Activated CD4-positive, alpha-beta T cell treated with anti-CD3 and anti-CD28 coated beads for 36 hours (primary cell): ENCODE results near the gene SLC47A2. TPM values are rescaled to one million over a fixed set of nuclear protein-coding genes. Genes with fewer than 3 reads are reported as not detected.

Experiments used
- ATAC-seq: fragments of 200-7000 bp; cut with Tn5 transposase; one replicate; pipeline ENCODE4 v1.10.0; 2021; ENCODE audit warnings: mild to moderate bottlenecking, moderate library complexity
- CTCF ChIA-PET: fragments of 350-600 bp; sonication (Branson Sonifier 250); formaldehyde crosslinking; loops from one replicate; lab custom pipeline; 2021; ENCODE audit warnings: antibody characterized with exemption; lab: Charles Lee
- POLR2A ChIA-PET: fragments of 350-600 bp; sonication (Branson Sonifier 250); formaldehyde crosslinking; loops from one replicate; lab custom pipeline; 2021; ENCODE audit warnings: antibody characterized with exemption, inconsistent platforms; lab: Charles Lee
- DNase-seq: peaks from one replicate; pipeline ENCODE4 v3.0.0-alpha.2; 2020
- H3K27ac Mint-ChIP-seq: one replicate; pipeline ENCODE4 v1.8.0; 2021; ENCODE audit warnings: mixed read lengths
- H3K27me3 Mint-ChIP-seq: one replicate; pipeline ENCODE4 v1.8.0; 2021; ENCODE audit warnings: mixed read lengths
- H3K36me3 Mint-ChIP-seq: one replicate; pipeline ENCODE4 v1.8.0; 2021; ENCODE audit warnings: low read depth, mixed read lengths
- H3K4me1 Mint-ChIP-seq: one replicate; pipeline ENCODE4 v1.8.0; 2021; ENCODE audit warnings: mixed read lengths
- H3K4me3 Mint-ChIP-seq: one replicate; pipeline ENCODE4 v1.8.0; 2021; ENCODE audit warnings: mild to moderate bottlenecking, moderate library complexity, mixed read lengths
- H3K9me3 Mint-ChIP-seq: one replicate; pipeline ENCODE4 v1.8.0; 2021; ENCODE audit warnings: low read depth, mixed read lengths
- intact Hi-C, 2 experiments: fragments of 100-400 bp; cut with DNase I in 1 of 2; cut with micrococcal nuclease in 1 of 2; formaldehyde crosslinking; loops; one replicate each; pipeline versions ENCODE4 v1.14.2 to v1.15.1; 2022 to 2024; cut with DNase I, micrococcal nuclease
- total RNA-seq, 2 experiments: library from RNA; stranded (reverse); gene quantifications; one replicate each; pipeline ENCODE4 v1.2.3, GENCODE V29; 2021

SLC47A2 gene
- total RNA-seq, 2 experiments from 2014 or later = not detected

- peaks cover 3% of the 10 kb centered on the region for H3K9me3 Mint-ChIP-seq
- no peak overlapping the region for H3K27ac Mint-ChIP-seq
- CTCF ChIA-PET = interaction anchor here (3.1 kb wide), 1 partner anchor 11 kb away, joined by 27 read pairs; no protein-coding TSS in a partner anchor
- peaks cover 34% of the 10 kb centered on the region for H3K36me3 Mint-ChIP-seq
- DNase-seq = no peak
- no peak for ATAC-seq
- intact Hi-C loops = no loop called here
- no peaks in the 10 kb centered on the region for H3K27me3 Mint-ChIP-seq
- POLR2A ChIA-PET = no interaction called here
- no peaks in the 10 kb centered on the region for H3K4me1 Mint-ChIP-seq
- no peak overlapping the region for H3K4me3 Mint-ChIP-seq
Observed at GRCh38 chr17:19656851-19657581, 59.4 kb downstream of the SLC47A2 start.

DNA sequence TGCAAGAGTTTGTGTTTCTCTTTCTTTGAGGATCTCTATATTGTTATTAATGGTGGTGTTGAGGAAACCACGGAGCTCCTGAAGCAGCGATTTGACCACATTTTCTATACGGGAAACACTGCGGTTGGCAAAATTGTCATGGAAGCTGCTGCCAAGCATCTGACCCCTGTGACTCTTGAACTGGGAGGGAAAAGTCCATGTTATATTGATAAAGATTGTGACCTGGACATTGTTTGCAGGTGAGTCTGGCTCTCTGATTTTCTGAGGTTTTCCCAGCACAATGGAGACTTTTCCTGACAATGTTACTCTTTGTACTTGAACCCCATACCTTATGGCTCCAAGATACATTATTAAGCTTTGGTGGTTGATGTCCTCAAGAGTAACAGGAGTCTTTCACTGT, 60.0 kb downstream of the SLC47A2 start:
- ChIA-PET POLR2A (no interaction called here), CTCF (interaction anchor here (3.1 kb wide), 1 partner anchor 10 kb away, joined by 27 read pairs; no protein-coding TSS in a partner anchor)
- no peaks in the 10 kb centered on the region for H3K27me3 Mint-ChIP-seq
- no peaks in the 10 kb centered on the region for H3K4me1 Mint-ChIP-seq
- intact Hi-C loops = no loop called here
- peaks cover 35% of the 10 kb centered on the region for H3K36me3 Mint-ChIP-seq
- ATAC-seq (no peak), DNase-seq (no peak)
- H3K27ac Mint-ChIP-seq = no peak overlapping the region
- H3K4me3 Mint-ChIP-seq = no peak overlapping the region
- peaks cover 3% of the 10 kb centered on the region for H3K9me3 Mint-ChIP-seq

DNA sequence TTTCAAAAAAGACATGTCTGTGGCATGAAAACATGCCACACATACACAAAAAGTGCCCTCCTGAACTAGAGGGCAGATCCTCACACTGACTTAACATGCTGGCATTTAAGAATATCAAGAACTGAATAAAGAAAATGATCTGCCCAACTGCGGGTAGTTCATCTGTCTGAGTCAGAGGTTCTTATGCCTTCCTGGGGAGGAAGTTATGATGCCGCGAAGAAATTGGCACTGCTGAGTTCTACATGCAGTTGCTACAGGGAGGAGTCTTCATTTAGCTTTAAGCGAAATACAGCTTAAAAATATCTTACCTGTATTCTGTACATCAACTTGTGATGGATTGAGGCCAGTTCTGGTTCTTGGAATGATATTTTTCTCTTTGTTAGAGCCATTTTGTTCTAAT, 61.5 kb downstream of the SLC47A2 start:
- intact Hi-C loops = no loop called here
- no peaks in the 10 kb centered on the region for H3K27me3 Mint-ChIP-seq
- H3K27ac Mint-ChIP-seq = no peak overlapping the region
- peaks cover 3% of the 10 kb centered on the region for H3K9me3 Mint-ChIP-seq
- ChIA-PET CTCF (interaction anchor here (0.5 to 3.1 kb wide), 6 partner anchors 9 to 323 kb away, joined by 3 to 27 read pairs (median 4); partner anchors contain the start of gene B9D1), POLR2A (interaction anchor here (0.6 kb wide), 1 partner anchor 8 kb away, joined by 3 read pairs; no protein-coding TSS in a partner anchor)
- peaks cover 10% of the 10 kb centered on the region for H3K4me1 Mint-ChIP-seq
- ATAC-seq (no peak), DNase-seq (no peak)
- H3K36me3 Mint-ChIP-seq = peaks cover 33% of the 10 kb centered on the region
- H3K4me3 Mint-ChIP-seq = no peak overlapping the region

- Mint-ChIP-seq H3K27ac (no peak overlapping the region), H3K36me3 (peaks cover 31% of the 10 kb centered on the region), H3K4me3 (no peak overlapping the region), H3K4me1 (peaks cover 15% of the 10 kb centered on the region), H3K27me3 (no peaks in the 10 kb centered on the region), H3K9me3 (peaks cover 3% of the 10 kb centered on the region)
- intact Hi-C loops = no loop called here
- CTCF ChIA-PET = interaction anchor here (0.5 to 3.1 kb wide), 4 partner anchors 8 to 323 kb away, joined by 3 to 27 read pairs (median 4); partner anchors contain the start of gene B9D1
- DNase-seq = no peak
- ATAC-seq = no peak
- POLR2A ChIA-PET = no interaction called here
Observed at GRCh38 chr17:19654342-19654886, 62.0 kb downstream of the SLC47A2 start.

- Mint-ChIP-seq H3K27me3 (no peaks in the 10 kb centered on the region), H3K27ac (no peak overlapping the region), H3K9me3 (peaks cover 3% of the 10 kb centered on the region), H3K4me3 (no peak overlapping the region), H3K36me3 (peaks cover 26% of the 10 kb centered on the region), H3K4me1 (peaks cover 23% of the 10 kb centered on the region)
- ATAC-seq (no peak), DNase-seq (no peak)
- intact Hi-C loops = no loop called here
- ChIA-PET CTCF (no interaction called here), POLR2A (no interaction called here)
Observed at GRCh38 chr17:19652595-19652994, 63.8 kb downstream of the SLC47A2 start.

GRCh38 chr17:19651451-19652238, 64.7 kb downstream of the SLC47A2 start:
- H3K4me1 Mint-ChIP-seq = peaks cover 33% of the 10 kb centered on the region
- CTCF ChIA-PET = interaction anchor here (0.8 to 1.1 kb wide), 2 partner anchors 11 to 115 kb away, joined by 3 read pairs; no protein-coding TSS in a partner anchor
- no peak for ATAC-seq

GRCh38 chr17:19650826-19651225, 65.6 kb downstream of the SLC47A2 start:
- peaks cover 3% of the 10 kb centered on the region for H3K9me3 Mint-ChIP-seq
- H3K27me3 Mint-ChIP-seq = peaks cover 1% of the 10 kb centered on the region
- ATAC-seq = no peak
- H3K4me1 Mint-ChIP-seq = peaks cover 37% of the 10 kb centered on the region
- H3K36me3 Mint-ChIP-seq = peaks cover 22% of the 10 kb centered on the region
- DNase-seq = no peak
- ChIA-PET CTCF (no interaction called here), POLR2A (no interaction called here)
- H3K27ac Mint-ChIP-seq = no peak overlapping the region
- no peak overlapping the region for H3K4me3 Mint-ChIP-seq
- intact Hi-C loops = no loop called here

More at GRCh38 chr17:19651451-19652238, 64.7 kb downstream of the SLC47A2 start:
- no peak overlapping the region for H3K27ac Mint-ChIP-seq
- intact Hi-C loops = no loop called here
- H3K4me3 Mint-ChIP-seq = no peak overlapping the region
- POLR2A ChIA-PET = no interaction called here
- no peaks in the 10 kb centered on the region for H3K27me3 Mint-ChIP-seq
- no peak for DNase-seq
- H3K36me3 Mint-ChIP-seq = peaks cover 26% of the 10 kb centered on the region
- peaks cover 3% of the 10 kb centered on the region for H3K9me3 Mint-ChIP-seq

- POLR2A ChIA-PET = interaction anchor here (1.0 kb wide), 1 partner anchor 113 kb away, joined by 4 read pairs; no protein-coding TSS in a partner anchor
- Mint-ChIP-seq H3K27ac (peak overlapping the region; percentile 83), H3K9me3 (peaks cover 3% of the 10 kb centered on the region), H3K27me3 (peaks cover 1% of the 10 kb centered on the region), H3K4me3 (peak overlapping the region; percentile 79), H3K4me1 (peaks cover 38% of the 10 kb centered on the region), H3K36me3 (peaks cover 15% of the 10 kb centered on the region)
- DNase-seq (no peak), ATAC-seq (no peak)
- CTCF ChIA-PET = interaction anchor here (0.7 to 4.4 kb wide), 6 partner anchors 61 to 136 kb away, joined by 3 to 26 read pairs (median 12); no protein-coding TSS in a partner anchor
- intact Hi-C loops = loop anchor here (2.0 to 10.0 kb wide), 8 partner anchors 93 to 328 kb away; partner anchors contain the start of genes AKAP10 (in 1 of the 2), ALDH3A1 (in 1 of the 2), MAPK7 (in 1 of the 2) and ULK2 (in 1 of the 2)
Observed at GRCh38 chr17:19649274-19649541, 67.2 kb downstream of the SLC47A2 start.

- ChIA-PET CTCF (interaction anchor here (0.7 to 4.4 kb wide), 11 partner anchors 7 to 230 kb away, joined by 3 to 27 read pairs (median 7); no protein-coding TSS in a partner anchor), POLR2A (interaction anchor here (1.0 to 1.5 kb wide), 2 partner anchors 114 to 271 kb away, joined by 4 read pairs; partner anchors contain the start of gene MAPK7)
- peaks cover 1% of the 10 kb centered on the region for H3K27me3 Mint-ChIP-seq
- H3K4me3 Mint-ChIP-seq = peak within 1 kb of the TSS; percentile 79
- H3K9me3 Mint-ChIP-seq = peaks cover 3% of the 10 kb centered on the region
- intact Hi-C loops = loop anchor here (1.0 to 10.0 kb wide), 12 partner anchors 94 to 328 kb away; partner anchors contain the start of genes MAPK7 (in 2 of the 2), AKAP10 (in 1 of the 2), ALDH3A1 (in 1 of the 2) and B9D1 (in 1 of the 2)
- ATAC-seq (peak; percentile 94), DNase-seq (peak; percentile 97)
- H3K36me3 Mint-ChIP-seq = peaks cover 12% of the 10 kb centered on the region
- peaks cover 38% of the 10 kb centered on the region for H3K4me1 Mint-ChIP-seq
- H3K27ac Mint-ChIP-seq = peak within 1 kb of the TSS; percentile 87
Observed at GRCh38 chr17:19648475-19649273, 67.7 kb downstream of the SLC47A2 start, which contains the start of gene ALDH3A2. ALDH3A2 (plus strand) TSS chr17:19648751; CDS start chr17:19648972, 221 bp downstream.
